ENCODE data around the gene FREM2.

- TF ChIP-seq CTCF (IDR thresholded peaks at IDR 0.05 in 2 of 3, conservative IDR thresholded peaks at IDR 0.05 in 1 of 3; ENCODE audit: borderline replicate concordance in 1 of 3, insufficient read depth in 1 of 3, low read depth in 2 of 3, low read length in 2 of 3) (no peak), CEBPB (IDR thresholded peaks at IDR 0.05; ENCODE audit: low read depth) (no peak), POLR2A (IDR thresholded peaks at IDR 0.05; ENCODE audit: borderline replicate concordance, extremely low read depth, insufficient read depth, insufficient read length) (no peak), ATF3 (IDR thresholded peaks at IDR 0.05) (no peak), SP1 (IDR thresholded peaks at IDR 0.05; ENCODE audit: low read depth) (no peak), FOSL1 (IDR thresholded peaks at IDR 0.05; ENCODE audit: low read depth) (no peak), TCF7L2 (IDR thresholded peaks at IDR 0.05; ENCODE audit: borderline replicate concordance, extremely low read depth, insufficient read depth, insufficient read length) (no peak), ZFX (IDR thresholded peaks at IDR 0.05) (no peak), POLR2AphosphoS5 (IDR thresholded peaks at IDR 0.05; ENCODE audit: low read depth, low read length) (no peak), REST (IDR thresholded peaks at IDR 0.05; ENCODE audit: low read depth) (no peak), YY1 (IDR thresholded peaks at IDR 0.05; ENCODE audit: extremely low read depth, insufficient replicate concordance, low read depth, low read length) (no peak)
Measured at GRCh38 chr13:38707460-38707859, 20.6 kb downstream of the FREM2 start.

All from HCT116 (cell line).